ENCODE results near the gene WWOX.

The WWOX gene

GRCh38 chr16:78926723-78927210 is 827.3 kb downstream of the WWOX start:
- no peak for DNase-seq

- no peak for DNase-seq
Observed at GRCh38 chr16:78927766-78928165, 828.3 kb downstream of the WWOX start.

- no peak for DNase-seq
Observed at GRCh38 chr16:78929841-78930240, 830.4 kb downstream of the WWOX start.

- DNase-seq: no peak
Observed at GRCh38 chr16:78930561-78930960, 831.1 kb downstream of the WWOX start.

- DNase-seq: no peak
Observed at GRCh38 chr16:78931267-78931666, 831.8 kb downstream of the WWOX start.

- DNase-seq: peak; percentile 4
Observed at GRCh38 chr16:78931678-78932077, 832.2 kb downstream of the WWOX start.

- no peak for DNase-seq
Observed at GRCh38 chr16:78932355-78932943, 833.0 kb downstream of the WWOX start.

- DNase-seq: no peak
Observed at GRCh38 chr16:78936060-78936459, 836.6 kb downstream of the WWOX start.

GRCh38 chr16:78939597-78939996 is 840.1 kb downstream of the WWOX start:
- DNase-seq: no peak

GRCh38 chr16:78942625-78943245 is 843.3 kb downstream of the WWOX start:
- no peak for DNase-seq

- no peak for DNase-seq
Observed at GRCh38 chr16:78945336-78945735, 845.9 kb downstream of the WWOX start.

- no peak for DNase-seq
Observed at GRCh38 chr16:78946556-78946955, 847.1 kb downstream of the WWOX start.

- DNase-seq: no peak
Observed at GRCh38 chr16:78950768-78951167, 851.3 kb downstream of the WWOX start.

- DNase-seq: no peak
Observed at GRCh38 chr16:78952630-78953029, 853.2 kb downstream of the WWOX start.

GRCh38 chr16:78953526-78953925 is 854.1 kb downstream of the WWOX start:
- DNase-seq: no peak

- DNase-seq: no peak
Observed at GRCh38 chr16:78955206-78955605, 855.8 kb downstream of the WWOX start.

- no peak for DNase-seq
Observed at GRCh38 chr16:78956859-78957258, 857.4 kb downstream of the WWOX start.

GRCh38 chr16:78957317-78958100 is 858.1 kb downstream of the WWOX start:
- no peak for DNase-seq

- no peak for DNase-seq
Observed at GRCh38 chr16:78961464-78961863, 862.0 kb downstream of the WWOX start.

GRCh38 chr16:78962457-78962929 is 863.0 kb downstream of the WWOX start:
- no peak for DNase-seq

GRCh38 chr16:78967948-78968347 is 868.5 kb downstream of the WWOX start:
- DNase-seq: no peak

GRCh38 chr16:78969721-78970120 is 870.3 kb downstream of the WWOX start:
- DNase-seq: no peak

GRCh38 chr16:78970650-78971049 is 871.2 kb downstream of the WWOX start:
- no peak for DNase-seq

GRCh38 chr16:78972006-78972405 is 872.6 kb downstream of the WWOX start:
- DNase-seq: no peak

Data from fibroblast of skin of back (primary cell).